Suprapubic skin (tissue), 4 donors: ENCODE data around the gene HELLS. TPM values are rescaled to one million over a fixed set of nuclear protein-coding genes. Genes with fewer than 3 reads are reported as not detected.

Experiments
- DNase-seq, 2 donors: peaks; one replicate each; pipeline ENCODE4 v3.0.0-alpha.2; 2019; ENCODE audit warnings: low spot score in 2 of 2
- H3K27ac ChIP-seq: fragments of 200-600 bp; sonication (generic); one replicate; pipeline ENCODE4 v1.5.1; 2019
- H3K27me3 ChIP-seq: fragments of 200-600 bp; sonication (generic); one replicate; pipeline ENCODE4 v1.5.1; 2019
- H3K36me3 ChIP-seq: fragments of 200-600 bp; sonication (generic); one replicate; pipeline ENCODE4 v1.5.1; 2019
- H3K4me1 ChIP-seq: fragments of 200-600 bp; sonication (generic); one replicate; pipeline ENCODE4 v1.5.1; 2019
- H3K4me3 ChIP-seq: fragments of 200-600 bp; sonication (generic); one replicate; pipeline ENCODE4 v1.5.1; 2019; ENCODE audit warnings: mild to moderate bottlenecking
- H3K9me3 ChIP-seq: fragments of 200-600 bp; sonication (generic); one replicate; pipeline ENCODE4 v1.5.1; 2019
- CTCF ChIP-seq, 2 donors: fragments of 200-600 bp in 1 of 2; fragments of 450-650 bp in 1 of 2; sonication (generic) in 1 of 2; IDR thresholded peaks; one replicate each; pipeline ENCODE4 v1.5.1; 2016 to 2019; ENCODE audit warnings: antibody characterized with exemption in 2 of 2, mild to moderate bottlenecking in 1 of 2, moderate library complexity in 1 of 2
- EP300 ChIP-seq: sonication (generic); formaldehyde crosslinking; IDR thresholded peaks from one replicate; pipeline ENCODE4 v1.6.1; 2017; ENCODE audit warnings: antibody characterized with exemption
- POLR2A ChIP-seq, 2 donors: fragments of 450-650 bp; IDR thresholded peaks; one replicate each; pipeline ENCODE4 v1.6.1; 2017; ENCODE audit warnings: antibody characterized with exemption in 2 of 2, mild to moderate bottlenecking in 2 of 2, moderate library complexity in 2 of 2
- POLR2AphosphoS5 ChIP-seq, 3 donors: sonication (generic); formaldehyde crosslinking; IDR thresholded peaks; one replicate each; pipeline ENCODE4 v1.6.1; 2017; ENCODE audit warnings: antibody characterized with exemption in 3 of 3
- WGBS: methylation state at CpG from one replicate; pipeline ENCODE4 v1.1.5; 2018; 5-methylcytosine and 5-hydroxymethylcytosine counted together
- total RNA-seq, 4 donors: library from RNA; depleted of rRNA; stranded (reverse); fragments of >200 nt; gene quantifications; one replicate each; pipeline ENCODE4 v1.1.0, GENCODE V29; 2016

HELLS gene
- total RNA-seq, 4 donors from 2014 or later = 5.2 to 12.9 (median 8.9) TPM

GRCh38 chr10:94583124-94583523, 37.5 kb downstream of the HELLS start:
- H3K4me1 ChIP-seq = no peaks in the 10 kb centered on the region
- no peaks in the 10 kb centered on the region for H3K9me3 ChIP-seq
- no peaks in the 10 kb centered on the region for H3K36me3 ChIP-seq
- no peak overlapping the region for H3K4me3 ChIP-seq
- TF ChIP-seq POLR2AphosphoS5 (IDR thresholded peaks at IDR 0.05) (no peak), CTCF (IDR thresholded peaks at IDR 0.05) (no peak), EP300 (no peak), POLR2A (IDR thresholded peaks at IDR 0.05) (no peak)
- H3K27ac ChIP-seq = no peak overlapping the region
- DNase-seq = no peak
- no peaks in the 10 kb centered on the region for H3K27me3 ChIP-seq

- TF ChIP-seq CTCF (IDR thresholded peaks at IDR 0.05) (no peak), POLR2AphosphoS5 (IDR thresholded peaks at IDR 0.05) (no peak), EP300 (no peak), POLR2A (IDR thresholded peaks at IDR 0.05) (no peak)
- no peaks in the 10 kb centered on the region for H3K27me3 ChIP-seq
- H3K27ac ChIP-seq = no peak overlapping the region
- DNase-seq = no peak
- WGBS = 88% methylated on average over 1 of the region's 1 CpG
- H3K4me1 ChIP-seq = no peaks in the 10 kb centered on the region
- peaks cover 6% of the 10 kb centered on the region for H3K36me3 ChIP-seq
- no peak overlapping the region for H3K4me3 ChIP-seq
- H3K9me3 ChIP-seq = no peaks in the 10 kb centered on the region
These were observed 46.0 kb downstream of the HELLS start for GRCh38 chr10:94591461-94592205.

DNA sequence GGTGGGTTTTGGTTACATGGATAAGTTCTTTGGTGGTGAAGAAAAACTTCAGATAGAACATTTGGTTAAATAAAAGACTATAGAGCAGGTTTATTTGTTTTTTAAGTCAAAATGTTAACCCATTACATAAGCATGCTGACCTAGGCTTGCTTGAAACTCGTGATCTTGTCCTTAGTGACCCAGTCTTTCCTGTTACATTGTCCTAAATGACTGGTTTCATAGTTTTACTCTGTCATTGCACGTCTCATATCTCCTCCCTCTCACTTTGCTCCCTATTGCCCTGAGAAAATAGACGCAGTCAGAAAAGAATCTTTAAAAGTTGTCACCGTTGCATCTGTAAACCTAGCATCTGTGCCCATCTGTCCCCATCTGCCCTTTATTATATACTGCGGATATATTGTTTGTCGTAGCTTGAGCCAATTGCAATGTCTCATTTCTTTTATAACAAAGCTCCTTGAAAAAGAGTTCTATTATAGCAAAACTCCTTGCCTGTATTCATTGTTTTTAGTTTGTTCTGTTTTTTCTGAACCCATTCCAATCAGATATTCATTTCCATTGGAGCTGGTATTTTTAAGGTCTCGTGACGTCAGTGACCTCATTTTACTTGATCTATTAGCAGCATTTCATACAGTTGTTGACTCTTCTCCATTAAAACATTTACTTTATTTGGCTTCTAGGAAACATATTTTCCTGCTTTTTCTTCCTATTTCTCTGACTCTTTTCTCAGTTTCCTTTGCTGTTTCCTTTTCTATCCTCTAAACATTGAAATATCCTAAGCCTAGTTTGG, 57.3 kb downstream of the HELLS start:
- Histone ChIP-seq H3K9me3 (no peaks in the 10 kb centered on the region), H3K27ac (no peak overlapping the region), H3K27me3 (no peaks in the 10 kb centered on the region), H3K36me3 (no peaks in the 10 kb centered on the region), H3K4me1 (no peaks in the 10 kb centered on the region), H3K4me3 (no peak overlapping the region)
- WGBS = 87% methylated on average over 8 of the region's 8 CpGs
- no peak for DNase-seq
- no peak for TF ChIP-seq POLR2A (IDR thresholded peaks at IDR 0.05)
- TF ChIP-seq CTCF (IDR thresholded peaks at IDR 0.05) = no peak
- no peak for TF ChIP-seq EP300
- TF ChIP-seq POLR2AphosphoS5 (IDR thresholded peaks at IDR 0.05) = no peak

- H3K4me1 ChIP-seq = no peaks in the 10 kb centered on the region
- no peaks in the 10 kb centered on the region for H3K36me3 ChIP-seq
- 81% methylated on average over 1 of the region's 1 CpG for WGBS
- H3K9me3 ChIP-seq = no peaks in the 10 kb centered on the region
- no peaks in the 10 kb centered on the region for H3K27me3 ChIP-seq
- no peak for TF ChIP-seq CTCF (IDR thresholded peaks at IDR 0.05)
- TF ChIP-seq POLR2A (IDR thresholded peaks at IDR 0.05) = no peak
- no peak for TF ChIP-seq POLR2AphosphoS5 (IDR thresholded peaks at IDR 0.05)
- no peak for TF ChIP-seq EP300
- DNase-seq = no peak
- no peak overlapping the region for H3K27ac ChIP-seq
- H3K4me3 ChIP-seq = no peak overlapping the region
These were observed 61.5 kb downstream of the HELLS start for GRCh38 chr10:94607111-94607510.

GRCh38 chr10:94608559-94608958, 63.0 kb downstream of the HELLS start:
- WGBS = 55% methylated on average over 4 of the region's 4 CpGs
- no peak overlapping the region for H3K27ac ChIP-seq
- no peak for DNase-seq
- TF ChIP-seq EP300 (no peak), CTCF (IDR thresholded peaks at IDR 0.05) (no peak), POLR2A (IDR thresholded peaks at IDR 0.05) (no peak), POLR2AphosphoS5 (IDR thresholded peaks at IDR 0.05) (no peak)
- no peaks in the 10 kb centered on the region for H3K4me1 ChIP-seq
- no peak overlapping the region for H3K4me3 ChIP-seq
- H3K9me3 ChIP-seq = no peaks in the 10 kb centered on the region
- no peaks in the 10 kb centered on the region for H3K27me3 ChIP-seq
- no peaks in the 10 kb centered on the region for H3K36me3 ChIP-seq
